CD14-positive monocyte (primary cell): Measurements from ENCODE around the gene SLC6A18. TPM values are rescaled to one million over a fixed set of nuclear protein-coding genes. Genes with fewer than 3 reads are reported as not detected.

Experiments used
- DNase-seq, 3 donors: peaks; one replicate each; pipeline ENCODE4 v3.0.0-alpha.2; 2011 to 2022
- H2AFZ ChIP-seq: 2 replicates; pipeline ENCODE4 v1.6.0; 2012; ENCODE audit warnings: mild to moderate bottlenecking, low read depth, low read length, inconsistent platforms; ENCODE audit not compliant: insufficient read depth, poor library complexity, severe bottlenecking
- H3K27ac ChIP-seq, 2 donors: 1 replicate in 1 of 2; 2 replicates in 1 of 2; pipeline ENCODE4 v1.5.1; 2012 to 2013; ENCODE audit warnings: low read length in 2 of 2, control low read depth in 1 of 2, inconsistent platforms in 1 of 2, low read depth in 1 of 2, mild to moderate bottlenecking in 1 of 2
- H3K27me3 ChIP-seq, 2 donors: one replicate each; pipeline versions ENCODE4 v1.6.0 to v1.6.1; 2011 to 2013; ENCODE audit warnings: low read length in 2 of 2; ENCODE audit not compliant: control insufficient read depth in 2 of 2, insufficient read depth in 2 of 2
- H3K36me3 ChIP-seq, 2 donors: replicated peaks in 1 of 2; 1 replicate in 1 of 2; 2 replicates in 1 of 2; pipeline versions ENCODE4 v1.5.1 to v1.6.1; 2012 to 2013; ENCODE audit warnings: low read length in 2 of 2, control low read depth in 1 of 2, inconsistent platforms in 1 of 2, mild to moderate bottlenecking in 1 of 2; ENCODE audit not compliant: insufficient read depth in 2 of 2, control insufficient read depth in 1 of 2
- H3K4me1 ChIP-seq, 2 donors: 1 replicate in 1 of 2; 2 replicates in 1 of 2; pipeline versions ENCODE4 v1.5.1 to v1.6.1; 2012 to 2013; ENCODE audit warnings: low read length in 2 of 2, control low read depth in 1 of 2, inconsistent platforms in 1 of 2, mild to moderate bottlenecking in 1 of 2, moderate library complexity in 1 of 2; ENCODE audit not compliant: insufficient read depth in 2 of 2, control insufficient read depth in 1 of 2
- H3K4me2 ChIP-seq: replicated peaks from 2 replicates; pipeline ENCODE3; 2012; ENCODE audit warnings: low read length, moderate library complexity, mild to moderate bottlenecking; ENCODE audit not compliant: poor library complexity, severe bottlenecking; ENCODE audit errors: extremely low read depth
- H3K4me3 ChIP-seq, 3 experiments: fragments of 200-600 bp in 1 of 3; sonication (generic) in 1 of 3; replicated peaks in 1 of 3; 1 replicate in 2 of 3; 2 replicates in 1 of 3; pipeline ENCODE4 v1.5.1; 2011 to 2013; ENCODE audit warnings: low read length in 3 of 3, mild to moderate bottlenecking in 3 of 3, control low read depth in 2 of 3, low read depth in 2 of 3, inconsistent platforms in 1 of 3, moderate library complexity in 1 of 3
- H3K79me2 ChIP-seq: 2 replicates; pipeline ENCODE4 v1.6.0; 2012; ENCODE audit warnings: mild to moderate bottlenecking, control low read depth, inconsistent platforms, low read length, moderate library complexity; ENCODE audit not compliant: insufficient read depth
- H3K9ac ChIP-seq: 2 replicates; pipeline ENCODE4 v1.6.0; 2017; ENCODE audit warnings: low read length, mild to moderate bottlenecking; ENCODE audit not compliant: insufficient read depth, poor library complexity, severe bottlenecking
- H3K9me3 ChIP-seq, 2 donors: replicated peaks in 1 of 2; 1 replicate in 1 of 2; 2 replicates in 1 of 2; pipeline versions ENCODE4 v1.5.1 to v1.6.1; 2012 to 2013; ENCODE audit warnings: low read length in 2 of 2, control low read depth in 1 of 2; ENCODE audit not compliant: control insufficient read depth in 1 of 2, insufficient read depth in 1 of 2
- H4K20me1 ChIP-seq: 2 replicates; pipeline ENCODE4 v1.6.0; 2012; ENCODE audit warnings: mild to moderate bottlenecking, low read length, control low read depth, moderate library complexity; ENCODE audit not compliant: insufficient read depth
- H3K27ac Mint-ChIP-seq, 7 donors: one replicate each; pipeline ENCODE4 v1.8.0; 2020; ENCODE audit warnings: mild to moderate bottlenecking in 7 of 7, mixed read lengths in 7 of 7, moderate library complexity in 6 of 7, inconsistent platforms in 2 of 7
- H3K27me3 Mint-ChIP-seq, 3 donors: one replicate each; pipeline ENCODE4 v1.8.0; 2021 to 2022; ENCODE audit warnings: low read depth in 3 of 3, mild to moderate bottlenecking in 3 of 3, mixed read lengths in 3 of 3, moderate library complexity in 3 of 3, inconsistent platforms in 1 of 3
- H3K36me3 Mint-ChIP-seq, 2 donors: one replicate each; pipeline ENCODE4 v1.8.0; 2020; ENCODE audit warnings: mixed read lengths in 2 of 2, inconsistent platforms in 1 of 2, mild to moderate bottlenecking in 1 of 2
- H3K4me1 Mint-ChIP-seq: one replicate; pipeline ENCODE4 v1.8.0; 2020; ENCODE audit warnings: mild to moderate bottlenecking, mixed read lengths
- H3K4me3 Mint-ChIP-seq, 2 donors: one replicate each; pipeline ENCODE4 v1.8.0; 2020; ENCODE audit warnings: mild to moderate bottlenecking in 2 of 2, mixed read lengths in 2 of 2, moderate library complexity in 1 of 2
- H3K9me3 Mint-ChIP-seq, 7 donors: one replicate each; pipeline ENCODE4 v1.8.0; 2020 to 2022; ENCODE audit warnings: mixed read lengths in 7 of 7, mild to moderate bottlenecking in 6 of 7, moderate library complexity in 6 of 7, inconsistent platforms in 2 of 7
- CTCF ChIP-seq: fragments of 200-600 bp; IDR thresholded peaks from one replicate; pipeline ENCODE4 v1.8.0; 2022; ENCODE audit warnings: antibody characterized with exemption, mild to moderate bottlenecking
- WGBS: methylation state at CpG from one replicate; pipeline ENCODE4 v1.1.5; 2013; ENCODE audit warnings: missing lambda C conversion rate; ENCODE audit not compliant: insufficient coverage; 5-methylcytosine and 5-hydroxymethylcytosine counted together
- intact Hi-C, 2 donors: fragments of 100-400 bp; cut with micrococcal nuclease; formaldehyde crosslinking; loops; one replicate each; pipeline versions ENCODE4 v1.15.0 to v1.15.1; 2023
- polyA plus RNA-seq, 3 donors: library from polyadenylated mRNA; depleted of rRNA in 1 of 3; unstranded in 2 of 3; stranded (reverse) in 1 of 3; fragments of 300-500 nt in 2 of 3; fragments of >200 nt in 1 of 3; fragmentation: Illumina TruSeq in 2 of 3; gene quantifications; 1 replicate in 2 of 3; 2 replicates in 1 of 3; pipeline ENCODE4 v1.2.3, GENCODE V29; 2012 to 2021

SLC6A18 gene
- polyA plus RNA-seq, 3 donors: not detected

DNA sequence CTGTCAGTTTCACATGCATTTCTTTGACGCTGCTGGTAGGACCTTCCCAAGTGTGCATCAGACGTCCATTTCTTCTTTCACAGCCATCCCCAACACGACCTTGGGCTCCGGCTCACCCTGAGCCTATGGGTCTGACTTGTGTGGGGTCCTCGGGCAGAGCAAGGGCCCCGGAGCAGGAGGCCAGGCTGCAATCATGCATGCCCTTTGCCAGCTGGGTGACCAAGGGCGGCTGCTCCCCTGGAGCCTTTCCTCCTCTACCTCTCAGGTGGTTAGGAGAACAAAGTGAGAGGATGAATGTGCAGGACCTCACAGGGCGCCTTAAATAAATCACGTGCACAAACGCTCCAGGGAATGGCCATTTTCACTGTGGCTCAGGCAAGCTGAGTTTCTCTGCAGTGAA, 36.5 kb downstream of the SLC6A18 start:
- Mint-ChIP-seq H3K4me3 (no peak overlapping the region), H3K27me3 (peaks cover 0 to 4% (median 0%) of the 10 kb centered on the region in 3 donors), H3K36me3 (no peaks in the 10 kb centered on the region), H3K4me1 (no peaks in the 10 kb centered on the region), H3K9me3 (peaks cover 26 to 46% (median 34%) of the 10 kb centered on the region in 7 donors), H3K27ac (no peak overlapping the region)
- DNase-seq: no peak
- Histone ChIP-seq H3K36me3 (no peaks in the 10 kb centered on the region), H3K9me3 (peaks cover 23 to 50% of the 10 kb centered on the region in 2 donors), H3K4me1 (no peaks in the 10 kb centered on the region), H3K4me2 (no peak overlapping the region), H4K20me1 (no peaks in the 10 kb centered on the region), H3K79me2 (no peaks in the 10 kb centered on the region), H3K27ac (no peak overlapping the region), H2AFZ (no peak overlapping the region), H3K9ac (no peak overlapping the region), H3K4me3 (no peak overlapping the region), H3K27me3 (no peaks in the 10 kb centered on the region)
- WGBS: 100% methylated on average over 2 of the region's 10 CpGs
- intact Hi-C loops: no loop called here
- TF ChIP-seq CTCF: no peak

- Histone ChIP-seq H3K9ac (no peak overlapping the region), H3K27ac (no peak overlapping the region), H3K4me1 (no peaks in the 10 kb centered on the region), H3K4me2 (no peak overlapping the region), H2AFZ (no peak overlapping the region), H3K36me3 (no peaks in the 10 kb centered on the region), H3K27me3 (no peaks in the 10 kb centered on the region), H4K20me1 (no peaks in the 10 kb centered on the region), H3K4me3 (no peak overlapping the region), H3K79me2 (no peaks in the 10 kb centered on the region), H3K9me3 (peaks cover 23 to 50% of the 10 kb centered on the region in 2 donors)
- no peak for DNase-seq
- H3K27me3 Mint-ChIP-seq: peaks cover 0 to under 1% (median 0%) of the 10 kb centered on the region in 3 donors
- no peak overlapping the region for H3K27ac Mint-ChIP-seq
- no CpG with 5 or more reads among the region's 1 CpG for WGBS
- intact Hi-C loops: no loop called here
- no peaks in the 10 kb centered on the region for H3K36me3 Mint-ChIP-seq
- H3K9me3 Mint-ChIP-seq: peaks cover 26 to 46% (median 34%) of the 10 kb centered on the region in 7 donors
- no peak overlapping the region for H3K4me3 Mint-ChIP-seq
- H3K4me1 Mint-ChIP-seq: no peaks in the 10 kb centered on the region
- no peak for TF ChIP-seq CTCF
Observed at GRCh38 chr5:1262381-1262780, 37.2 kb downstream of the SLC6A18 start.
